Fibroblast of pulmonary artery (primary cell): Measurements from ENCODE around the gene ANK3.

Experiments used
- DNase-seq: peaks from one replicate; pipeline ENCODE4 v3.0.0-alpha.2; 2010; ENCODE audit warnings: low read depth
- H3K4me3 ChIP-seq: replicated peaks from 2 replicates; pipeline ENCODE4 v1.5.1; 2011; ENCODE audit warnings: low read depth, mild to moderate bottlenecking, control low read depth, low read length, moderate library complexity
- TF ChIP-seq, protein P1 (sequence below): IDR thresholded peaks from 2 replicates; pipeline ENCODE4 v1.5.1; 2011; ENCODE audit warnings: mild to moderate bottlenecking, control low read depth, low read length, inconsistent platforms; ENCODE audit errors: missing control alignments

Gene ANK3

GRCh38 chr10:60405172-60405571, 15.5 kb upstream of the ANK3 start:
- H3K4me3 ChIP-seq, result no peak overlapping the region
- TF ChIP-seq, protein P1, sequence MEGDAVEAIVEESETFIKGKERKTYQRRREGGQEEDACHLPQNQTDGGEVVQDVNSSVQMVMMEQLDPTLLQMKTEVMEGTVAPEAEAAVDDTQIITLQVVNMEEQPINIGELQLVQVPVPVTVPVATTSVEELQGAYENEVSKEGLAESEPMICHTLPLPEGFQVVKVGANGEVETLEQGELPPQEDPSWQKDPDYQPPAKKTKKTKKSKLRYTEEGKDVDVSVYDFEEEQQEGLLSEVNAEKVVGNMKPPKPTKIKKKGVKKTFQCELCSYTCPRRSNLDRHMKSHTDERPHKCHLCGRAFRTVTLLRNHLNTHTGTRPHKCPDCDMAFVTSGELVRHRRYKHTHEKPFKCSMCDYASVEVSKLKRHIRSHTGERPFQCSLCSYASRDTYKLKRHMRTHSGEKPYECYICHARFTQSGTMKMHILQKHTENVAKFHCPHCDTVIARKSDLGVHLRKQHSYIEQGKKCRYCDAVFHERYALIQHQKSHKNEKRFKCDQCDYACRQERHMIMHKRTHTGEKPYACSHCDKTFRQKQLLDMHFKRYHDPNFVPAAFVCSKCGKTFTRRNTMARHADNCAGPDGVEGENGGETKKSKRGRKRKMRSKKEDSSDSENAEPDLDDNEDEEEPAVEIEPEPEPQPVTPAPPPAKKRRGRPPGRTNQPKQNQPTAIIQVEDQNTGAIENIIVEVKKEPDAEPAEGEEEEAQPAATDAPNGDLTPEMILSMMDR, result no peak
- DNase-seq, result no peak

DNA sequence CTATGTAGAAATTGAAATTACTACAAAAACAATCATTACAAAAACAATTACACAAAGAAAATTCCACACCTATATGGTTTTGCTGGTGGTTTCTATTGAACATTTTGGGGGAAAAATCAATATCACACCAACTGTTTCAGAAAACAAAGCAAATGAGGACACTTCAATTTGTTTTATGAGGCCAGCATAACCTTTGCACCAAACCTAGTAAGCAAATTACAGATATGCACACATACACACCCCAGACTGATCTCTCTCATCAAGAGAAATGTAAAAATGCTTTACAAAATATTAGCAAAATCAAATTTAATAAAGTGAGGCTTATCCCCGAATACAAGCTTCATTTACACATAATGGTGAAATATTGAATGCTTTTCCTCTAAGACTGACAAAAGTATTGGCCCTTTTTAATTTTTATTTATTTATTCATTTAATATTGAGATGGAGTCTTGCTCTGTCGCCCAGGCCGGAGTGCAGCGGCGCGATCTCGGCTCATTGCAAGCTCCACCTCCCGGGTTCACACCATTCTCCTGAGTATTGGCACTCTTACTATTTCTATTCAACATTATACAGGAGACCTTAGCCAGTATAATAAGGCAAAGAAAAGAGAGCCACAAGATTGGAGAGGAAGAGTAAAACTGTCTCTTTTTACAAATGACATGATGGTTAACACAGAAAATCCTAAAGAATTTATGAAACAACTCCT, 13.6 kb upstream of the ANK3 start:
- TF ChIP-seq, protein P1, result no peak
- H3K4me3 ChIP-seq, result no peak overlapping the region
- DNase-seq, result no peak

GRCh38 chr10:60400366-60400765, 10.7 kb upstream of the ANK3 start:
- no peak overlapping the region for H3K4me3 ChIP-seq
- TF ChIP-seq, protein P1, result no peak
- no peak for DNase-seq

- TF ChIP-seq, protein P1, result no peak
- DNase-seq, result no peak
- H3K4me3 ChIP-seq, result no peak overlapping the region
These were observed 9.7 kb upstream of the ANK3 start for GRCh38 chr10:60399328-60399727.

DNA sequence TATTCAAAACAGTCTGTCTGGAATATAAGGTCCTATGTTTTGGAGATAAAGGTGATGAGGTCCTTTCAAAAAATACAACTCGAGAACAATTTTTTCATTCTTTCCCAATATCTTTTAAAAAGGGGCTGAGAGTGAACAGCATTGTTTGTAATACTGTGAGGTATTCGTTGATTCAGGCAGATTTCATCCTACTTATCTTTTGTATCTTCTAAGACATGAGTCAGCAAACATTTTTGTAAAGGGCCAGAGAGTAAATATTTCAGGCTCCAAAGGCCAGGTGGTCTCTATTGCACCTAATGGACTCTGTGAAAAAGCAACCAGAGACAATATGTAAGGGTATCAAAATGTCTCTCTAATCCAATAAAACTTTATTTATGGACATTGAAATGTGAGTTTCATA, 8.1 kb upstream of the ANK3 start:
- H3K4me3 ChIP-seq, result no peak overlapping the region
- DNase-seq, result no peak
- TF ChIP-seq, protein P1, result no peak

DNA sequence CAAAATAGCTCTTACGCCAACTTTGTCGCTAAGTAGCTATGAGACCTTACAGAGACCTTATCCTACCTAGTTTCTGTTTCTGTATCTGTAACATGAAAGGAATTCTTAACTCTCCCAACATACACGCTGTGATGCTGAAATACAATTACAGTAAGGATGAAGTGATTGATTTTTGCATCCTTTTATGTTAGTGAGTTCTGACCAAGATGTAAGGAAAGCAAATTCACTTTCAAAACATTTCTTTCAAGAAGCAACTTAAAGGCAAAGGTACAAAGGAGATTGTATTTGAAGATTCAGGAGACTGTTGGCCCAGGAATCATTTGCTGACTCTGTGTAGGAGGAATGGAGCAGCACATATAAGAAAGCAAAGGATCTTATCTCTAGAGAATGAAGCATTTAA, 7.1 kb upstream of the ANK3 start:
- no peak for DNase-seq
- TF ChIP-seq, protein P1, result no peak
- no peak overlapping the region for H3K4me3 ChIP-seq

DNA sequence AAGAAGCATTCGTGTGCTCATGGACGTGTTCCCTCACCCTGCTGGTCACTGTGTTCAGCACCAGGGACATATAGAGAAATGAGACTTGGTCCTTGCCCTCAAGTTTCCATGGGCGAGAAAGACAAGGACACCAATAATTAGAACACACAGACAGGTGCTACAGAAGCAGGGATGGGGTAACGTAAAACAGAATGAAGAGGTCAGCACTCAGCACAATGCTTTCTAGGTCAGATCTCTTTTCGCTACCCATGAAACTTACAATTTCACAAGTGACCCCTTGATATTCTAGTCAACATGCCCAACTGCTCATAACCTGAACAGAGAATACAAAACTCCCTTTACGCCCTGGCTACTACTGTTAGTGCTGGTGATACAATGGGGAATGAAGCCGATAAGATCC, 6.0 kb upstream of the ANK3 start:
- no peak overlapping the region for H3K4me3 ChIP-seq
- TF ChIP-seq, protein P1, result no peak
- DNase-seq, result no peak
